HCT116 (cell line): Measurements from ENCODE around the gene LPAR2. TPM values are rescaled to one million over a fixed set of nuclear protein-coding genes. Genes with fewer than 3 reads are reported as not detected.
"Not testable (repeated sequence)": the region's sequence is repeated elsewhere in the genome, so short reads cannot be mapped to it uniquely, and the experiment has no call there.

ENCODE experiments used
- ATAC-seq: fragments of 200-7000 bp; cut with Tn5 transposase; 2 replicates; pipeline ENCODE4 v1.9.1; 2020; ENCODE audit warnings: mild to moderate bottlenecking, moderate library complexity
- BruUV-seq: library from RNA; stranded (reverse); fragments of 400-500 nt; replicated peaks from 2 replicates; lab custom pipeline; 2021; lab: Mats Ljungman, UMichigan
- CTCF ChIA-PET: fragments of 300-600 bp; sonication (Branson Sonifier 250); formaldehyde crosslinking; loops from one replicate; lab custom pipeline; 2021; ENCODE audit warnings: antibody characterized with exemption; lab: Charles Lee
- POLR2A ChIA-PET: fragments of 300-600, 350-600 bp; sonication (Branson Sonifier 250); formaldehyde crosslinking; loops from one replicate; lab custom pipeline; 2021; ENCODE audit warnings: antibody characterized with exemption; lab: Charles Lee
- RAD21 ChIA-PET, 2 experiments: fragments of 300-600 bp; sonication (Branson Sonifier 250); formaldehyde crosslinking; loops; one replicate each; lab custom pipeline; 2023; ENCODE audit warnings: low total read pairs in 2 of 2; ENCODE audit not compliant: uncharacterized antibody in 2 of 2, unreplicated experiment in 2 of 2, low non-redundant PET in 1 of 2; lab: Charles Lee
- DNase-seq: peaks from one replicate; pipeline ENCODE4 v3.0.0-alpha.2; 2010; ENCODE audit warnings: low read depth, low spot score
- H2AFZ ChIP-seq: fragments of 200-600 bp; shearing (Covaris generic), sonication (generic); 2 replicates; pipeline ENCODE4 v1.6.1; 2017; ENCODE audit warnings: low read depth, mixed run types, mixed read lengths, antibody characterized with exemption, low read length; ENCODE audit not compliant: poor library complexity, severe bottlenecking
- H3K27ac ChIP-seq: 2 replicates; pipeline ENCODE4 v1.5.1; 2012; ENCODE audit warnings: low read depth, low read length
- H3K27me3 ChIP-seq: fragments of 200-600 bp; sonication (generic); 2 replicates; pipeline ENCODE4 v1.6.1; 2016; ENCODE audit warnings: mixed run types, low read length, mixed read lengths; ENCODE audit not compliant: insufficient read depth
- H3K36me3 ChIP-seq, 2 experiments: fragments of 200-500 bp in 1 of 2; fragments of 200-600 bp in 1 of 2; sonication (Bioruptor generic) in 1 of 2; sonication (generic) in 1 of 2; 2 replicates each; pipeline versions ENCODE4 v1.5.1 to v1.6.1; 2014 to 2016; ENCODE audit warnings: low read length in 2 of 2, inconsistent platforms in 1 of 2, mixed read lengths in 1 of 2, mixed run types in 1 of 2; ENCODE audit not compliant: insufficient read depth in 2 of 2, control insufficient read depth in 1 of 2
- H3K4me1 ChIP-seq, 2 experiments: fragments of 200-600 bp in 1 of 2; sonication (generic) in 1 of 2; 2 replicates each; pipeline versions ENCODE4 v1.5.1 to v1.6.1; 2012 to 2017; ENCODE audit warnings: low read length in 2 of 2, inconsistent platforms in 1 of 2, mild to moderate bottlenecking in 1 of 2, mixed read lengths in 1 of 2, mixed run types in 1 of 2, moderate library complexity in 1 of 2; ENCODE audit not compliant: insufficient read depth in 2 of 2, control insufficient read depth in 1 of 2
- H3K4me2 ChIP-seq: fragments of 200-600 bp; sonication (generic); 2 replicates; pipeline ENCODE4 v1.6.1; 2017; ENCODE audit warnings: mixed run types, low read length, mixed read lengths
- H3K4me3 ChIP-seq, 2 experiments: fragments of 200-600 bp in 1 of 2; sonication (generic) in 1 of 2; replicated peaks in 1 of 2; 2 replicates each; pipeline ENCODE4 v1.5.1; 2011 to 2016; ENCODE audit warnings: low read length in 2 of 2, control low read depth in 1 of 2, low read depth in 1 of 2, mild to moderate bottlenecking in 1 of 2, mixed read lengths in 1 of 2, mixed run types in 1 of 2
- H3K79me2 ChIP-seq: fragments of 200-600 bp; sonication (generic); 2 replicates; pipeline ENCODE4 v1.6.1; 2017; ENCODE audit warnings: mild to moderate bottlenecking, mixed run types, low read length, moderate library complexity, mixed read lengths; ENCODE audit not compliant: insufficient read depth
- H3K9ac ChIP-seq: fragments of 200-600 bp; sonication (generic); 2 replicates; pipeline ENCODE4 v1.6.1; 2016; ENCODE audit warnings: low read length, mixed read lengths
- H3K9me2 ChIP-seq: fragments of 200-600 bp; sonication (generic), shearing (Covaris generic); 2 replicates; pipeline ENCODE4 v1.6.1; 2017; ENCODE audit warnings: mixed run types, mild to moderate bottlenecking, moderate library complexity; ENCODE audit not compliant: insufficient read depth
- H3K9me3 ChIP-seq, 2 experiments: fragments of 200-500 bp in 1 of 2; fragments of 200-600 bp in 1 of 2; sonication (Bioruptor generic) in 1 of 2; sonication (generic) in 1 of 2; 2 replicates each; pipeline ENCODE4 v1.6.1; 2014 to 2017; ENCODE audit warnings: low read length in 2 of 2, mixed read lengths in 2 of 2, inconsistent platforms in 1 of 2, low read depth in 1 of 2, mild to moderate bottlenecking in 1 of 2, mixed run types in 1 of 2, moderate library complexity in 1 of 2; ENCODE audit not compliant: control insufficient read depth in 1 of 2, insufficient read depth in 1 of 2
- H4K20me1 ChIP-seq: fragments of 200-600 bp; sonication (generic), shearing (Covaris generic); 2 replicates; pipeline ENCODE4 v1.6.1; 2017; ENCODE audit warnings: mixed run types, mild to moderate bottlenecking, moderate library complexity; ENCODE audit not compliant: insufficient read depth
- ATF3 ChIP-seq: IDR thresholded peaks from 2 replicates; pipeline ENCODE4 v1.6.1; 2012
- CBX3 ChIP-seq: IDR thresholded peaks from 2 replicates; pipeline ENCODE4 v1.6.1; 2012; ENCODE audit warnings: low read depth
- CTCF ChIP-seq, 3 experiments: fragments of 200-600 bp in 1 of 3; sonication (generic) in 1 of 3; IDR thresholded peaks in 2 of 3; conservative IDR thresholded peaks in 1 of 3; 2 replicates each; pipeline ENCODE4 v1.5.1; 2012 to 2017; ENCODE audit warnings: low read depth in 2 of 3, low read length in 2 of 3, antibody characterized with exemption in 1 of 3, borderline replicate concordance in 1 of 3, control low read depth in 1 of 3, mild to moderate bottlenecking in 1 of 3, mixed read lengths in 1 of 3, mixed run types in 1 of 3, moderate library complexity in 1 of 3; ENCODE audit not compliant: insufficient read depth in 1 of 3
- EZH2phosphoT487 ChIP-seq: fragments of 200-600 bp; IDR thresholded peaks from 2 replicates; pipeline ENCODE4 v1.6.1; 2018; ENCODE audit warnings: antibody characterized with exemption, borderline replicate concordance
- POLR2AphosphoS5 ChIP-seq: IDR thresholded peaks from 2 replicates; pipeline ENCODE4 v1.6.1; 2011; ENCODE audit warnings: mild to moderate bottlenecking, low read depth, low read length, moderate library complexity
- SIN3A ChIP-seq: IDR thresholded peaks from 2 replicates; pipeline ENCODE4 v1.6.1; 2012; ENCODE audit warnings: low read depth
- SRF ChIP-seq: IDR thresholded peaks from 2 replicates; pipeline ENCODE4 v1.6.1; 2012; ENCODE audit warnings: low read depth
- YY1 ChIP-seq: IDR thresholded peaks from 2 replicates; pipeline ENCODE4 v1.6.1; 2011; ENCODE audit warnings: low read length, low read depth, moderate library complexity, mild to moderate bottlenecking; ENCODE audit not compliant: insufficient replicate concordance; ENCODE audit errors: extremely low read depth
- ZBTB33 ChIP-seq: IDR thresholded peaks from 2 replicates; pipeline ENCODE4 v1.6.1; 2011; ENCODE audit warnings: mild to moderate bottlenecking, low read length, moderate library complexity; ENCODE audit not compliant: insufficient replicate concordance; ENCODE audit errors: extremely low read depth
- ZFX ChIP-seq: fragments of 450-650 bp; IDR thresholded peaks from 2 replicates; pipeline ENCODE4 v1.6.1; 2017
- intact Hi-C: fragments of 100-400 bp; cut with micrococcal nuclease; formaldehyde crosslinking; loops from 2 replicates; pipeline ENCODE4 v1.10.0; 2022
- total RNA-seq: library from RNA; stranded (reverse); gene quantifications from one replicate; pipeline ENCODE4 v1.2.1, GENCODE V29; 2021; ENCODE audit not compliant: unreplicated experiment

LPAR2 gene
- total RNA-seq, 1 experiment from 2014 or later = 28.2 TPM

- no peaks in the 10 kb centered on the region for H3K27me3 ChIP-seq
Observed at GRCh38 chr19:19600793-19601330, 27.2 kb downstream of the LPAR2 start.

DNA sequence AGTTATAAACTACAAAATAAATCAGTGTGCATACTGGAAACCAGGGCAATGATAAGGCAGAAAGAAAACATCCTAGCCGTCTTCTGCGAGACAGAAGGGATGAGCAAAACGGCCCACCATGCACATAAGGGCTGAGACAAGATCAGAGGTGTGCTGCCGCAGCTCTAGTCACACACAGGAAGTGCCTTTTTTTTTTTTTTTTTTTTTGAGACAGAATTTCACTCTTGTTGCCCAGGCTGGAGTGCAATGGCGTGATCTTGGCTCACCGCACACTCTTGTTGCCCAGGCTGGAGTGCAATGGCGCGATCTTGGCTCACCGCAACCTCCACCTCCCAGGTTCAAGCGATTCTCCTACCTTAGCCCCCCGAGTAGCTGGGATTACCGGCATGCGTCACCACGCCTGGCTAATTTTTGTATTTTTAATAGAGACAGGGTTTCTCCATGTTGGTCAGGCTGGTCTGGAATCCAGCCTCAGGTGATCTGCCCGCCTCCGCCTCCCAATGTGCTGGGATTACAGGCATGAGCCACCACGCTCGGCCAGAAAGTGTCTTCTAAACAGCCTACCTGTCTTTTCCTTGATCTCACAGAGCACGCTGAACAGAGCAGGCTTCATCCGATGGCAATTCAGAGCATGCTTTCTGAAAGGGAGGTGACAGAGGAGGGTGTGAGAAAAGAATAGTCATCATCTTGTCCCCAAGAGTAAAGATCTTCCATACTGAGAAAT is 29.1 kb downstream of the LPAR2 start:
- CTCF ChIA-PET, H3K4me3 ChIP-seq, intact Hi-C loops, DNase-seq, H3K9ac ChIP-seq, H3K4me2 ChIP-seq, H3K27ac ChIP-seq, H4K20me1 ChIP-seq, RAD21 ChIA-PET, H3K36me3 ChIP-seq, H3K79me2 ChIP-seq, H3K9me3 ChIP-seq, H3K27me3 ChIP-seq, H3K9me2 ChIP-seq, H2AFZ ChIP-seq, ATAC-seq: not testable (repeated sequence)
- peaks cover 0 to 13% of the 10 kb centered on the region in 2 experiments; a peak in 1 of 4 replicates for H3K4me1 ChIP-seq
- POLR2A ChIA-PET = interaction anchor here (0.8 kb wide), 1 partner anchor 9 kb away, joined by 3 read pairs; no protein-coding TSS in a partner anchor
- BruUV-seq = TSS peak; percentile 32

More at GRCh38 chr19:19600793-19601330, 27.2 kb downstream of the LPAR2 start:
- POLR2A ChIA-PET = no interaction called here
- Histone ChIP-seq H3K36me3 (no peaks in the 10 kb centered on the region; a peak in 2 of 4 replicates), H3K9me3 (no peaks in the 10 kb centered on the region), H3K4me1 (peaks cover 5 to 18% of the 10 kb centered on the region in 2 experiments), H3K9ac (no peak overlapping the region), H3K79me2 (peaks cover 7% of the 10 kb centered on the region; the same call in 1 of the 2 replicates), H3K9me2 (no peaks in the 10 kb centered on the region), H3K27ac (no peak overlapping the region), H4K20me1 (no peaks in the 10 kb centered on the region), H3K4me2 (no peak overlapping the region), H2AFZ (no peak overlapping the region), H3K4me3 (no peak overlapping the region)
- BruUV-seq = no TSS peak
- RAD21 ChIA-PET = no interaction called here
- ATAC-seq (no peak), DNase-seq (no peak)
- CTCF ChIA-PET = no interaction called here
- intact Hi-C loops = no loop called here
- no peak for TF ChIP-seq ATF3
- no peak for TF ChIP-seq ZBTB33
- TF ChIP-seq SRF = no peak
- TF ChIP-seq POLR2AphosphoS5 = no peak
- no peak for TF ChIP-seq EZH2phosphoT487
- no peak for TF ChIP-seq ZFX
- TF ChIP-seq YY1 = no peak
- TF ChIP-seq SIN3A = no peak
- no peak for TF ChIP-seq CTCF (IDR thresholded peaks at IDR 0.05 in 2 of 3, conservative IDR thresholded peaks at IDR 0.05 in 1 of 3; ENCODE audit: borderline replicate concordance in 1 of 3, insufficient read depth in 1 of 3, low read depth in 2 of 3, low read length in 2 of 3)
- no peak for TF ChIP-seq CBX3
